Fibroblast of skin of scalp (primary cell): ENCODE measurements around the gene ALDH9A1.
"Not testable (repeated sequence)": the region's sequence is repeated elsewhere in the genome, so short reads cannot be mapped to it uniquely, and the experiment has no call there.

Source experiments
- DNase-seq: peaks from one replicate; pipeline ENCODE4 v3.0.0-alpha.2; 2013

The ALDH9A1 gene

DNA sequence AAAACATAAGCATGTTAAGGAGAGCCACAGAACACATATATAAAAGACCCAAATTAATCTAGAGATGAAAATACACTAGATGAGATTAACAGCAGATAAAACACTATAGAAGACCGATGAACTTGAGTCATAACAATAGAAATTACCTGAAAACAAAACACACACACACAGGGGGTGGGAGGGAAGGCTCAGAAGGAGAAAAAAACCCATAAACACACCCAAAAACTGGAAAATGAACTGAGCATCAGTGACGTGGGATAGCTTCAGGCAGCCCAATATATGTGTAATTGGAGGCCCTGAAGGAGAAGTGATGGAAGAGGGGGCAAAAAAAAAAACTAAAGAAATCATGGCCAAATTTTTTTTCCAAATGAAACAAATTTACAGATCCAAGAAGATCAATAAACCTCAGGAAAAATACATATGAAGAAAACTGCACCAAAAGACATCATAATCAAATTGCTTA lies 11.4 kb downstream of the ALDH9A1 start:
- DNase-seq, result no peak

DNA sequence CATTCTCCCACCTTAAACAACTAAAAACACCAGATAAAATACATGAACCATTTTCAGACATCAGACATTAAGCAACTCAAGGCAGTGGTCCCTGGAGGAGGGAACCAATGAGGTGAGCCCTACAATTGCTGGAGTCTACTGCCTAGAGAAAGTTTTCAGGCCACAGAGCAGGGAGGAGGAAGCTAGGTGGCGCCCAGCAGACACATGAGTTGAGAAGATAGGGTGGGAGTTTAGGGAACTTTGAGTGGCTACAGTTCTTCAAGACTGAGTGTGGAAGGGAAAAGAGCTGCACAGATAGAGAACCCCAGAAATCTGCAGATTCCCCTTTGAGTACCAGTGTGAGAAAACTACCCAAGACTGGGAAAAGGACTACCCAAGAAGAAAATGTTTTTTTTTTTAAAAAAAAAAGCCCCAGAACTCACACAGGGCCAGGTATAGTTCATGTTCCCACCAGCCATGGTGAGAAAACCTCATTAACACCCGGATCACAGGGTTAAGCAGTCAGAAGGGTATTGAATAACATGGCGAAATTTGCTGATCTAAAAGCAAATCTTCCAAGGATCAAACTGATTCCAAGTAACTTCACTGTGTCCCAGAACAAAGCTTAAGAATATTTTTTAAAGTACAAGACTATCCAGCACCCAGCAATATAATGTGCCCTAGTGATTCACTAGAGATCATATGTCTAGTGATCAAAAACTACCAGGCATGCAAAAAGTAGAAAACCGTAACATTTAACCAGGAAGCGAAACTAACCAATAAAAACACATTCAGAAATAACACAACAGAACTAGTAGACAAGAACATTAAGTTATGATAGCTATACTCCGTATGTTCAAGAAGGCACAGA lies 12.0 kb downstream of the ALDH9A1 start:
- no peak for DNase-seq

DNA sequence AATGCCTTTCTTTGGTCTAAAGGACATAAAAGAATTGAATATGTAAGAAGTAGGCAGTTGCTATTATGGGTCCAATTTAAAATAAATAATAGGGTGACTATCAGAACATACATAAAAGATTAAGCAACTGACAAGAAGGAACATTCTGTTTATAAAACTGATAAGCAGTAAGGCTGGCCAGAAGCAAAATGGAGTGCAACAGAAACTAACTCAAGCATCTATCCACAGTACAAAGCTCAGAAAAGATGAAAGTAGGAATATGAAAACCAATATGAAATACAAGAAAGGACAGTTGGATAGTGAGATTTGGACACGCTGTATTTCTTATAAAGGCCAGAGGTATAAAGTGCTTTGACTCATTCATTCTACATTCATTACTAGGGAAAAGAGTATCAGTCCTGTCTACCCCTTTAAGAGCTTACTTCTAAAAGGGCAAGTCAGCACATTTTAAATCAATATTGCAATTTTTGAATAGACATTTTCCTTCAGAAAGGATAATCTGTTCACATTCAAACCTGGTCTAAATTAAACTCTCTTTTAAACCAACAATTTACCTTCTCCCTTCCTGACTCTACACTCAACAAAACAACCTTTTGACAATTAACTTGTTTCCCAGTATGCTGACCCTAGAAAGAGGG lies 14.4 kb downstream of the ALDH9A1 start:
- no peak for DNase-seq

DNA sequence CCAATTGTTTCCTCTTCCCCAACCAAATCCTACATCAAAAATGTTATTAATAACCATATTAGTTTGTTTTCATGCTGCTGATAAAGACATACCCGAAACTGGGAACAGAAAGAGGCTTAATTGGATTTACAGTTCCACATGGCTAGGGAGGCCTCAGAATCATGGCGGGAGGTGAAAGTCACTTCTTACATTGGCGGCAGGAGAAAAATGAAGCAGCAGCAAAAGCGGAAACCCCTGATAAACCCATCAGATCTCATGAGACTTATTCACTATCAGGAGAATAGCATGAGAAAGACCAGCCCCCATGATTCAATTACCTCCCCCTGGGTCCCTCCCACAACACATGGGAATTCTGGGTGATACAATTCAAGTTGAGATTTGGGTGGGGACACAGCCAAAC lies 17.6 kb downstream of the ALDH9A1 start:
- DNase-seq, result not testable (repeated sequence)

DNA sequence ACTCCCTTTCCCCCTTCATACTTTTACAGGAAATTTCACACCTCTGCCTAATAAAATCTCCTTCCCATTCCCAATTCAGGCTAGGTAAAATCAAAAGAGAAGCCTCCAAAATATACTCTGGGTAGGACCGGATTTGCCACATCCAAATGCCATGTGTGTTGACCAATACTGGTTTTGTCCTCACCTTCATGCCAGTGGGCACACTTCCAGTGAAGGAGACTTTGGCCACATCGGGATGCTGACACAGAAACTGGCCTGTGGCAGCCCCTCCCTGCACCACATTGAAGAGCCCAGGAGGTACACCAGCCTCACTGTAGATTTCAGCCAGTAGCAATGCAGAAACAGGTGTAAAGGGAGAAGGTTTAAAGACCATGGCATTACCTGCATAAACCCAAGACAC lies 18.1 kb downstream of the ALDH9A1 start:
- no peak for DNase-seq

DNA sequence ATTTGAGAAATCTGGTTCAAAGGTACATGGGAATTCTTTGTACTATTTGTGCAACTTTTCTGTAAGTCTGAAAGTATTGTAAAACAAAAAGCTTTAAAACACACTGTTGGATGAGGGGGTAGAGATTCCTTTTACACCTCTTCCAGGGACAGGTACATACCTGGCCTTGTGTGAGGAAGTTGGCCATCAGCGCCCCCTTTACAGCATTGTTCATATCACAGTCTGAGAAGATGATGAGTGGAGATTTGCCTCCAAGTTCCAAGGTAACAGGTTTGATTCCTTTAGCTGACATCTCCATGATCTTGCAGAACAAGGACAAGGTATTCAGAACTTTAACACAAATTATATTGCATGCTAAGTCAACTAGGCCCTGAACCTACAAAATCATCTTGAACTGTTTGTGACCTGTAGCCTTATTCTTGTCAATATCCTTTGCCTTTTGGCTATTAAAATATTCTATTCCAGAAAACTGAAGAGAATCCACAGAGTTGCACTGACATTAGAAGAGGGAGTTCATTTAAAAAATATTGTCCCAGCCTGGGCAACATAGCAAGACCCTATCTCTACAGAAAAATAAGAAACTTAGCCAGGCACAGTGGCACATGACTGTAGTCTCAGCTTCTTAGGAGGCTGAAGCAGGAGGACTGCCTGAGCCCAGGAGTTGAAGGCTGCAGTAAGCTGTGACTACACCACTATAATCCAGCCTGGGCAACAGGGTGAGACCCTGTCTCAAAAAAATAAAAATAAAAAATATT lies 18.9 kb downstream of the ALDH9A1 start:
- no peak for DNase-seq

DNA sequence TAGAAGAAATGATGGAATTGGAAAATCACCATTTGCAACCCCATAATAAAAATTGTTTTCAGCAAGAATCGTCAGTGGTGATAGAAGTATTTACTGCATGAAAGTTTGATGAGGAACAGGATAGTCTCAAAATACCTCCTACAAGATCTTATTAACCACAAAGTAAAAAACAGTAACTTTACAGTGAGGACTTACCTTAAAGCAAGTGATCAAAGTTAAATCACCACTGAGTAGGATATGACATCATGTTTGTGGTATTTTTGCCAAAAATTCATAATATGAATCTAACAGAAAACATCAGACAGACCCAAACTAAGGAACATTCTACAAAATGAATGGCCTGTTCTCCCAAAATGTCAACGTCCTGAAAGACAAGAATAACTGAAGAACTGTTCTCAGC lies 19.9 kb downstream of the ALDH9A1 start:
- no peak for DNase-seq

DNA sequence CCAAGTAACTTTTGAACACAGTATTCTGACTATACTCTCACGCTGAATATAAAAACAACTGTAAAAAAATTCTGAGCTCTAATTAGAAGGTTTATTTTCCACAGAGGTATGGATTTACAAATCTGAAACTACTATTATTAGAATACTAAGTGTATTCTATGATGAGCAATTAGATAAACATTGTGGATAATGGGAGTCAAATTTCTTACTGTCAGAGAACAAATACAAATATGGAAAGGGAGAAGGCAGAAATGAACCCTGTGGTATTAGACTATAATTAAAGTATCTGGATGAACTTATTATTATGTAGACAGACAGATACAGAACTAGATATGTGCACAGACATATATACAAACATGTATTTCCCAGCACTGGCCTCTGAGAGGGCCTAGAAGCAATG lies 22.6 kb downstream of the ALDH9A1 start:
- no peak for DNase-seq

DNA sequence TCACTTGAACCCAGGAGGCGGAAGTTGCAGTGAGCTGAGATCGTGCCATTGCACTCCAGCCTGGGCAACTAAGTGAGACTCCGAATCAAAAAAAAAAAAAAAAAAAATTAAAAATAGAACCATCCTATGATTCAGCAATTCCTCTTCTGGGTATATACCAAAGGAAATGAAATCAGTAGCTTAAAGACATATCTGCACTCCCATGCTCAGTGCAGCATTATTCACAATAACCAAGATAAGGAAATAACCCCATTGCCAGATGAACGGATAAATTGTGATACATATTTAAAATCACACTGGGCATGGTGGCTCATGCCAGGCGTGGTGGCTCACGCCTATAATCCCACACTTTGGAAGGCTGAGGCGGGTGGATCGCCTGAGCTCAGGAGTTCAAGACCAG lies 23.8 kb downstream of the ALDH9A1 start:
- DNase-seq, result no peak

DNA sequence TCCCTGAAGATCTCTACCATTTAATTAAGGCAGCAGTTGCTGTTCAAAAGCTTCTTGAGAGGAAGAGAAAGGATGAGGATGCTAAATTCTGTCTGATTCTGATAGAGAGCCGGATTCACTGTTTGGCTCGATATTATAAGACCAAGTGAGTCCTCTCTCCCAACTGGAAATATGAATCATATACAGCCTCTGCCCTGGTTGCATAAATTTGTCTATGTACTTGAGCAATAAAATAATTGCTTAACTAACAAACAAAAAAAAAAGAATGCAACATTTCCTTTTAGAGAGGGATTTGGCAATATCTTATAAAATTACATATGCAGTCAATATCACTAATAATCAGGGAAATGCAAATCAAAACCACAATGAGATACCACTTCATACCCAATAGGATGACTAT lies 26.8 kb downstream of the ALDH9A1 start:
- no peak for DNase-seq

DNA sequence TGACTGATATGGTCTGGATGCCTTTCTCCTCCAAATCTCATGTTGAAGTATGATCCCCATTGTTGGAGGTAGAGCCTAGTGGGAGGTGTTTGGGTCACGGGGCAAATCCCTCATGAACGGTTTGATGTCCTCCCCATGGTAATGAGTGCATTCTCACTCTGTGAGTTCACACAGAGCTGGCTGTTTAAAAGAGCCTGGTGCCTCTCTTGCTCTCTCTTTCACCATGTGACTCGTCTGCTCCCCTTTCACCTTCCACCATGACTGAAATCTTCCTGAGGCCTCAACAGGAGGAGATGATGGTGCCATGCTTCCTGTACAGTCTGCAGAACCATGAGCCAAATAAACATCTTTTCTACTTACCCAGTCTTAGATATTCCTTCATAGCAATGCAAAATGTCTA lies 30.2 kb downstream of the ALDH9A1 start:
- no peak for DNase-seq

DNA sequence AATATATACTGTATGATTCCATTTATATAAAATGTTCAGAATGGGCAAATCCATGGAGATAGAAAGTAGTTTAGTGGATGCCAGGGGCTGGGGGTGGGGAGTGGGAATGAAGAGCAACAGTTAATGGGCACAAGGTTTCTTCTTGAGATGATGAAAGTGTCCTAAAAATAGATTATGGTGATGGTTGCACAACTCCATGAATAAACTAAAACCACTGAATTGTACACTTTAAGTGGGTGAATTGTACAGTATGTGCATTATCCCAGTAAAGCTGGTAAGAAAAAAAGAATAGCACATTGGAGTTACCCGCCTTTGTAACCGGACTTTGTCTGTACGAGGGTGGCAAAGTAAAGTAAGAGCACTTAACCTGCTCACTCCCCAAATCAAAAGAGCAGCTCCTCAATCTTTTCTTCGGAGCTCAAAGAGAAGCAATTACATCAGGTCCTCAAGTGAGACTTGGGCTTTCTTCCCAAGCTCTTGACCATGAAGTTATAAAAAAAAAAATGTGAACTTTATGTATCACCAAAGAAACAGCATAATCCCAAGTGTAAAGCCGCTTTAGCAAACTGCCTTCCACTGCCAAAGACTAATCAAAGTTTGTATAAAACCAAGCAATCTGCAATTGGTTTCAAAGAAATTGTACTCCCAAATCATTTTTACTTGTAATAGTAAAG lies 32.1 kb downstream of the ALDH9A1 start:
- peak; percentile 34 for DNase-seq

DNA sequence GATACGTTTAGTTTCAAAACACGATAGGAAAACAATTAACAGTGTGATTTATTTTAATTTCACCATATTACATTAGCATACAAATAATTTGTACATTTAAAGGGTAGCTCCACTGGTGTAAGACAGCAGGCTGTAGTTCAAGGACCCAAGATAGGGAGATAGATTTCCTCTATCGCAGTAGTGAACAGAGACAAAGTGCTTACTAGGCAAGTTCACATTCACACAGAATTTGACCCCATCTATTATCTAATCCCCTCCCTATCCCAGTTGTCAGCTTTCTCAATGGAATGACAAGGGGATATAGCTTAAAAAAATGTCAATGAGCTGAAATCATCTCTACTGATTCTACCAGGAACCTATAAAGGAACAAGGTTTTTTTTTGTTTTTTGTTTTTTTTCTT lies 36.2 kb downstream of the ALDH9A1 start:
- no peak for DNase-seq

DNA sequence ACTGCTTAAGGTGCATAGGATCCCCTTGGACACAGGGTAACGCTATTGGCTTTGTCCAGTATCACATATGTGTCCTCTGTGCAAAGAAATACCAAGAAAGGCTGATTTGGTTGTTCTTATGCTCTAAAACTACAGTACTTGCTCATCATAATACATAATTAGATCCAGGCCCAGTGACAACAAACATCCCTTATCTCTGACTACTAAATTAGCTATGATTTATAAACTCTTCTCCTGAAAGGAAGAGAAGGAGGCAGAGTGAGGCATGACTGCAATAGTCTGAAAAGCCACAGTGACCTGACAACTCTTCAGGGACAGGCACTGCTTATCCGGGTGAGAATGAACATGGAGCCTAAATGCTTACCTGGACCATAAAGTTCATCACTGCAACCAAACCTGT lies 36.7 kb downstream of the ALDH9A1 start:
- no peak for DNase-seq

DNA sequence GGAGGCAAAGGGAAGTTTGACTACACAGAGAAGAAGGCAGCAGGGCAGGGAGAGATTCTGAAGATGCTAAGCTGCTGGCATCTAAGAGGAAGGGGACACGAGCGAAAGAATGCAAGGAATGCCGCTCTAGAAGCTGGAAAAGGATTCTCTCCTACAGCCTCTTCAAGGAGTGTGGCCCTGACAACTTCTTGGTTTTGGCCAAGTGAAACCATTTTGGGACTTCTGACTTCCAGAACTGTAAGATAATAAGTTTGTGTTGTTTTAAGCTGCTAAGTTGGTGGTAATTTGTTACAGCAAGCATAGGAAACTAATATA lies 38.8 kb downstream of the ALDH9A1 start:
- peak; percentile 32 for DNase-seq

DNA sequence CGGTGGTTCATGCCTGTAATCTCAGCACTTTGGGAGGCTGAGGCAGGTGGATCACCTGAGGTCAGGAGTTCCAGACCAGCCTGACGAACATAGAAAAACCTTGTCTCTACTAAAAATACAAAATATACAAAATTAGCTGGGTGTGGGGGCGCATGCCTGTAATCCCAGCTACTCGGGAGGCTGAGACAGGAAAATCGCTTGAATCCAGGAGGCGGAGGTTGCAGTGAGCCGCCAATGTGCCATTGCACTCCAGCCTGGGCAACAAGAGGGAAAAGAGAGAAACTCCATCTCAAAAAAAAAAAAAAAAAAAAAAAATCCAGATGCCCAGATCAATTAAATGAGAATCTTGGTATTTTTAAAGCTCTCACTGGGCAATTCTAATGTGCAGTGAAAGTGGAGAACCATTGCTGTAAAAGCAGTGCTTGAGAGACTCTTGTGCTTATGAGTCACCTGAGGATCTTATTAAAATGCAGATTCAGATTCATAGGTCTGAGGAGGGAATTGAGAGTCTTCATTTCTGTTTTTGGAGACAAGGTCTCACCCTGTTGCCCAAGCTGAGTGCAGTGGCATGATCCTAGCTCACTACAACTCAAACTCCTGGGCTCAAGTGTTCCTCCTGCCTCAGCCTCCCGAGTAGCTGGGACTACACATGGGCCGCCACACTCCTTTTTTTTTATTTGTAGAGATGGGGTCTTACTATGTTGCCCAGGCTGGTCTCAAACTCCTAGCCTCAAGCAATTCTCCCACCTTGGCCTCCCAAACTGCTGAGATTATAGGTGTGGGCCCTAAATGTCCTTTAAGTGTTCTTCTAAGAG lies 39.4 kb downstream of the ALDH9A1 start:
- DNase-seq, result not testable (repeated sequence)

DNA sequence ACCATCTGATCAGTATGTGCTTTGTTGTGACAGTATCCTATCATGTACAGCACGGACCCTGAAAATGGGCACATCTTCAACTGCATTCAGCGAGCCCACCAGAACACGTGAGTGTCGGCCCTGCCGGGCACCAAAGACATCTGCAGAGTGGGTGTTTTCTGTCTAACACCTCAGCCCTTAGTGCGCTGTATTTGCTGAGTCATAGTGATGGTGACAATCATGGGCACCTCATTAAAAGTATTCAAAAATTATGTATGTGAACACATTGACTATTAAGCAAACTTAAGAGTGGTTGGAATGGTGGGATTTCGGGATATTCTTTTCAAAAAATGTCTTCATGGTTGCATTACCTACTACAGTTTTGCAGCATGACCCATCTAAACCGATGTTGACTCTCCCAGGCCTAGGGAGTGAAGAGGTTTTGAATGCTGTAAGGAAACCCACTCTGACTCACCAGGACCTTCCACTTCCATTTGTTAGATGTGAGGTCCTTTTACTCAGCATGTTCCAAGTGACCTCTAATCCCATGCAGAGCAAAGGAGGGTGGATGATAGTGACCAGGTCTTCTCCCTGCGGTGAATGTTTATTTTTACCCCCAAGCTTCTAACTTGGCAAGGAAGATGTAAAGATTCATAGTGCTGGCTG lies 47.3 kb downstream of the ALDH9A1 start:
- DNase-seq, result no peak

DNA sequence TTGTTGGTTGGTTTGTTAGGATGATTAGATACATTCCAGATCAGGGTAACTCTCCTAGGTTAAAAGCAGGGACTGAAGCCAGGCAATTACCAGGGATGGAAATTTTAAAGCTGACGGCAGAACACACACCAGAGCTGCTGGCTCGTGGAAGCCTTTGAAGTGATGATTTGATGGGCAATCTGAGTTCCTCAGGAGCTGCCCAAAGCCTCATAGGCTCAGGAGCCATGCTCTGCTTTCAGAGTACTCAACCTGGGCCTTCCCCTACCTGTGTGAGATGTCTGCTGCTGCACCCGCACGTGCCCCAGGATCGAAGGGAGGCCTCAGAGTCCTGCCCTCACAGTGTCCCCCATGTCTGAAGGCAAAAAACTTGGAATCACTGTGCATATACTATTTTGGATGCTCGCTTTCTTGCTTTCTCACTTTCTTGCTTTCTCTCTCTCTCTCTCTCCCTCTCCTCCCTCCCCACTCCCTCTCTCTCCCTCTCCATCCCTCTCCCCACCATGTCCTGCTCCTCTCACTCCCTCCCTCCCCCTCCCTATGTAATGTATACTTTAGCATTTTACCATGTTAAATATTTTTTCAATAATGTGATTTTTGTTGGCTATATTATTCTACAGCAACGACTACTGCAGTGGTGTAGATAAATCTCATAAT lies 49.3 kb downstream of the ALDH9A1 start:
- no peak for DNase-seq

DNA sequence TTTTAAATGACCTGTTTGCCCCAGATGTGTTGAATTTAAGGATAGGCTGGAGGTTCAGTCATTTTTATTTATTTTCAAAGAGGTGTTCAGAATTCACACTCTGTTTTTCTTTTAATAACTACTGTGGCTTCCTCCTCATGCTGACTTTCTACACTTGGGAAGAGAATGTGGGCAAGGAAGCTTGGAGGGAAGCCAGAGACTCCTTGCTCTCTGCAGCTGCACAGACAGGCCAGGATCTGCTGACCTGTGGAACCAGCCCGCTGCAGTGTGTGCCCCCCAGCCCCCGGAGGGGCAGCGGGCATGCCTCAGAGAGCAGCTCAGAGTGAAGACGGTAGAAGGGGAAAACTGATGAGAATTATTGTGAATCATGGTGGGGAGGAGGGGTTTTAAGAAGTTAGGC lies 50.4 kb downstream of the ALDH9A1 start:
- no peak for DNase-seq

DNA sequence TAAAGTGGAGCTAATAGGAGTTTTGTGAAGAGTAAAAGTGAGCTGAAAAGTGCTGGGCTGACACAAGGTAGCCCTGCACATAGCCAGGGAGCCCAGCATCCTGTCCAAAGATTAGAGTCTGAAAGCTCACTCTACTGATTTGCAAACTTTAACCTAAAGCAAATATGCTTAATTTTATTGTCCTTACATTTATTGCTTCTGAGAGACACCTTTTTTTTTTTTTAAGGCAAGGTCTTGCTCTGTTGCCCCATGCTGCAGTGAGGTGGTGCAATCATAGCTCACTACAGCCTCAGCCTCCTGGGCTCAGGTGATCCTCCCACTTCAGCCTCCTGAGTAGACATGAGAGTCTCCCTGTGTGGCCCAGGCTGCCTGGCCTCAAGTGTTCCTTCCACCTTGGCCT lies 50.8 kb downstream of the ALDH9A1 start:
- DNase-seq, result no peak
